ENCODE measurements around the gene C14orf119. TPM values are rescaled to one million over a fixed set of nuclear protein-coding genes. Genes with fewer than 3 reads are reported as not detected.
A peak's percentile ranks its signal among the peaks of the same experiment; 100 is the strongest.

Gene C14orf119
- total and polyA plus RNA-seq, 8 donors: 1.8 to 51.8 (median 25.2) TPM; not detected in 1

- intact Hi-C loops (cut with DNase I; ENCODE audit: low total_unique reads): no loop called here
- H3K36me3 ChIP-seq: peaks cover 33 to 59% (median 59%) of the 10 kb centered on the region in 4 donors
- peaks cover 19 to 56% (median 44%) of the 10 kb centered on the region in 4 donors for H3K4me1 ChIP-seq
- peak overlapping the region in 3 of 4 donors; percentile 66 to 84 (median 67) for H3K4me3 ChIP-seq
- no peak overlapping the region for H3K27ac ChIP-seq
- 49 to 80% (median 63%) methylated on average over 2 of the region's 2 CpGs for WGBS, 5 donors
- TF ChIP-seq EP300 (IDR thresholded peaks at IDR 0.05) (no peak), POLR2AphosphoS5 (IDR thresholded peaks at IDR 0.05) (no peak), CTCF (IDR thresholded peaks at IDR 0.05) (no peak), POLR2A (IDR thresholded peaks at IDR 0.05) (no peak)
- no peaks in the 10 kb centered on the region for H3K9me3 ChIP-seq
- DNase-seq: no peak
- no peaks in the 10 kb centered on the region for H3K27me3 ChIP-seq
Observed at GRCh38 chr14:23093104-23093503, 2.2 kb upstream of the C14orf119 start.

- Histone ChIP-seq H3K4me1 (peaks cover 19 to 60% (median 47%) of the 10 kb centered on the region in 4 donors), H3K9me3 (no peaks in the 10 kb centered on the region), H3K27ac (peak overlapping the region in 3 of 5 donors; percentile 95 to 100 (median 99)), H3K4me3 (peak overlapping the region; percentile 66 to 96 (median 76)), H3K36me3 (peaks cover 30 to 59% (median 59%) of the 10 kb centered on the region in 4 donors), H3K27me3 (no peaks in the 10 kb centered on the region)
- TF ChIP-seq EP300 (IDR thresholded peaks at IDR 0.05) (no peak), CTCF (IDR thresholded peaks at IDR 0.05) (no peak), POLR2A (IDR thresholded peaks at IDR 0.05) (no peak), POLR2AphosphoS5 (IDR thresholded peaks at IDR 0.05) (no peak)
- intact Hi-C loops (cut with DNase I; ENCODE audit: low total_unique reads): no loop called here
- WGBS, 5 donors: 56 to 71% (median 60%) methylated on average over 2 of the region's 2 CpGs
- DNase-seq: no peak
Observed at GRCh38 chr14:23093526-23093925, 1.8 kb upstream of the C14orf119 start.

- intact Hi-C loops (cut with DNase I; ENCODE audit: low total_unique reads): no loop called here
- peaks cover 21 to 66% (median 52%) of the 10 kb centered on the region in 4 donors for H3K4me1 ChIP-seq
- H3K27me3 ChIP-seq: no peaks in the 10 kb centered on the region
- peak overlapping the region; percentile 66 to 96 (median 76) for H3K4me3 ChIP-seq
- H3K9me3 ChIP-seq: no peaks in the 10 kb centered on the region
- peak overlapping the region; percentile 95 to 100 (median 99) for H3K27ac ChIP-seq
- peaks cover 25 to 59% (median 59%) of the 10 kb centered on the region in 4 donors for H3K36me3 ChIP-seq
- no peak for DNase-seq
- WGBS, 5 donors: 0 to 1% (median 0%) methylated on average over 14 of the region's 14 CpGs
- TF ChIP-seq CTCF (IDR thresholded peaks at IDR 0.05): no peak
- no peak for TF ChIP-seq POLR2A (IDR thresholded peaks at IDR 0.05)
- no peak for TF ChIP-seq POLR2AphosphoS5 (IDR thresholded peaks at IDR 0.05)
- TF ChIP-seq EP300 (IDR thresholded peaks at IDR 0.05): no peak
Observed at GRCh38 chr14:23093991-23094665, 1.2 kb upstream of the C14orf119 start.

GRCh38 chr14:23094666-23095195 is 574 bp upstream of the C14orf119 start, which contains the start of gene ACIN1:
Gene ACIN1 (minus strand): TSS chr14:23095136. CDS start chr14:23095112, 24 bp downstream.
- Histone ChIP-seq H3K27ac (peak within 1 kb of the TSS; percentile 95 to 100 (median 99)), H3K4me3 (peak within 1 kb of the TSS; percentile 66 to 96 (median 76)), H3K9me3 (no peaks in the 10 kb centered on the region), H3K27me3 (no peaks in the 10 kb centered on the region), H3K4me1 (peaks cover 27 to 72% (median 58%) of the 10 kb centered on the region in 4 donors), H3K36me3 (peaks cover 19 to 59% (median 57%) of the 10 kb centered on the region in 4 donors)
- DNase-seq: peak; percentile 75 to 94
- intact Hi-C loops (cut with DNase I; ENCODE audit: low total_unique reads): no loop called here
- peak in 2 of 3 donors; percentile 75 to 90 for TF ChIP-seq POLR2AphosphoS5 (IDR thresholded peaks at IDR 0.05)
- no peak for TF ChIP-seq CTCF (IDR thresholded peaks at IDR 0.05)
- 0 to 1% (median 0%) methylated on average over 15 to 55 of the region's 55 CpGs for WGBS, 5 donors

Data from stomach (tissue), 9 donors.